K562 treated with DMSO at 1 percent for 24 hours (cell line): Measurements from ENCODE around the gene NBPF11. TPM values are rescaled to one million over a fixed set of nuclear protein-coding genes. Genes with fewer than 3 reads are reported as not detected.

ENCODE experiments used
- total RNA-seq: library from RNA; unstranded; fragments of 300-600 nt; gene quantifications from 2 replicates; pipeline ENCODE4 v1.2.3, GENCODE V29; 2022; ENCODE audit warnings: low read depth; ENCODE audit not compliant: insufficient read depth

The NBPF11 gene, protein sequence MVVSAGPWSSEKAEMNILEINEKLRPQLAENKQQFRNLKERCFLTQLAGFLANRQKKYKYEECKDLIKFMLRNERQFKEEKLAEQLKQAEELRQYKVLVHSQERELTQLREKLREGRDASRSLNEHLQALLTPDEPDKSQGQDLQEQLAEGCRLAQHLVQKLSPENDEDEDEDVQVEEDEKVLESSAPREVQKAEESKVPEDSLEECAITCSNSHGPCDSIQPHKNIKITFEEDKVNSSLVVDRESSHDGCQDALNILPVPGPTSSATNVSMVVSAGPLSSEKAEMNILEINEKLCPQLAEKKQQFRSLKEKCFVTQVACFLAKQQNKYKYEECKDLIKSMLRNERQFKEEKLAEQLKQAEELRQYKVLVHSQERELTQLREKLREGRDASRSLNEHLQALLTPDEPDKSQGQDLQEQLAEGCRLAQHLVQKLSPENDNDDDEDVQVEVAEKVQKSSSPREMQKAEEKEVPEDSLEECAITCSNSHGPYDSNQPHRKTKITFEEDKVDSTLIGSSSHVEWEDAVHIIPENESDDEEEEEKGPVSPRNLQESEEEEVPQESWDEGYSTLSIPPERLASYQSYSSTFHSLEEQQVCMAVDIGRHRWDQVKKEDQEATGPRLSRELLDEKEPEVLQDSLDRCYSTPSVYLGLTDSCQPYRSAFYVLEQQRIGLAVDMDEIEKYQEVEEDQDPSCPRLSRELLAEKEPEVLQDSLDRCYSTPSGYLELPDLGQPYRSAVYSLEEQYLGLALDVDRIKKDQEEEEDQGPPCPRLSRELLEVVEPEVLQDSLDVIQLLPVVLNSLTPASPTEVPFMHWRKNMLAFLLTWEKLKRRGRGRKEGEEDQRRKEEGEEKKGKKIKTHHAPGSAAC
- total RNA-seq: 6.5 and 7.6 TPM in 2 replicates

DNA sequence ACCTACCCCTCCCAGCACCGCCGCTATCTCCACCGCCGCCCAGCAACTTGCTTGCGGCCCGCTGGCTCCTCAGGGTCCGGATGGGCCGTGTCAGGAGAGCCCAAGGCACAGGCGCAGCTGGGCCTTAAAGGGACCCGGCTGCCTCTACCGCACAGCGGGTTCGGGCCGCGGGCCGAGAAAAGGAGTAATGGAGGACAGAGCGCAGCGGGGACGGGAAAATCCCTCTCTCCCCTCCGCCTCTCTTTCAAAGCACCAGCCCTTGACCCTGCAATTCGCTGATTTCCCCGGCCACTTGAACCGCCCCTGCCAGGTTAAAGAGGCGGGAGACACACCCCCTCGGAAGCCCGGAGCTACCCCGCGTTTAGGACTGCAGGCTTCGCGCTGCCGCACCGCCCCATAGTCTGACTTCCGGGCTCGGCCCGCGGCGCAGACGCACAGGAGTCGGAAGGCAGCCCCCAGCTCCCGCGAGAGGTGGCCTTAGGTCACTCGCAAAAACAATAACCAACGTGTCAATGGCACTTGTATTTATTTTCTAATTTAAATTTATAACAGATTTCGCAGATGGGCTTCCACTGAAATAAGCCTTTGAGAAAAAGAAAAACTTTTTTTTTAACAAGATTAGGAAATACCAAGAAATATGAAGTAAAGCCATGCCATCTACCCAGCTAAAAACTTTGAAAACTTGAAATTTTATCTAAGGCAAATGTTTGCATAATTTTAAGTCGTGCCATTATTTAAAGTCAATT is at the start of gene NBPF11:
NBPF11 (minus strand) TSS at position 371 of the 746 bp plus-strand sequence. CDS start 25,278 bp downstream, outside the sequence.

Other genes with a start within 250 kb of the NBPF11 start
- not detected in 2 replicates for gene GJA8, start 249.5 kb downstream of the NBPF11 start, total RNA-seq
- gene GPR89B, start 223.9 kb downstream of the NBPF11 start, total RNA-seq: 4.8 and 6.3 TPM in 2 replicates